ENCODE measurements around the gene GABRR2. TPM values are rescaled to one million over a fixed set of nuclear protein-coding genes. Genes with fewer than 3 reads are reported as not detected.
"Not testable (repeated sequence)": the region's sequence is repeated elsewhere in the genome, so short reads cannot be mapped to it uniquely, and the experiment has no call there.

The GABRR2 gene
- total and polyA plus RNA-seq, 2 donors from 2014 or later = 0.38 TPM; not detected in 1

DNA sequence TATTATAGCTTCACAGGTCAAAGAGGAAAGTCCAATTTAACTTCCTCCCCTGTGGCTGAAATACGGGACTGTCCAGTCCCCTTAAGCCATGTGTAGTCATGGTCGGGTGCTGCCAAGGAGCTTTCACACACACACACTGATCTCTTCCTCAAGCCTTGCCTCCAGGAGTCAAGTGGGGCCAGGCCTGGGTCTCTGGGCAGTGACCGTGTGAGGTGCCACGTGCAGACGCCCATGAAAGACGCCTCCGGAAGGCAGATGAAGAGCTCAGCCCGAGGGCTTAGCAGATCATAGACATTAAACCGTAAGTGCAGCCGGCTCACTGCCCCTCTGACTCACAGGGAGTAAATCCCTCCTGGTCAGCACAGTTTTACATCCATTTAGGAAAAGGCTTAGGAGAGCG, 4.2 kb downstream of the GABRR2 start:
- no peaks in the 10 kb centered on the region for H3K36me3 ChIP-seq (ENCODE audit: control insufficient read depth in 2 of 3, insufficient read depth in 3 of 3, low read length in 3 of 3)
- H3K27me3 ChIP-seq (ENCODE audit: control insufficient read depth, insufficient read depth, low read length) = no peaks in the 10 kb centered on the region
- no peak overlapping the region for H3K27ac ChIP-seq (ENCODE audit: low read depth in 2 of 2, low read length in 2 of 2)
- TF ChIP-seq, protein P1, sequence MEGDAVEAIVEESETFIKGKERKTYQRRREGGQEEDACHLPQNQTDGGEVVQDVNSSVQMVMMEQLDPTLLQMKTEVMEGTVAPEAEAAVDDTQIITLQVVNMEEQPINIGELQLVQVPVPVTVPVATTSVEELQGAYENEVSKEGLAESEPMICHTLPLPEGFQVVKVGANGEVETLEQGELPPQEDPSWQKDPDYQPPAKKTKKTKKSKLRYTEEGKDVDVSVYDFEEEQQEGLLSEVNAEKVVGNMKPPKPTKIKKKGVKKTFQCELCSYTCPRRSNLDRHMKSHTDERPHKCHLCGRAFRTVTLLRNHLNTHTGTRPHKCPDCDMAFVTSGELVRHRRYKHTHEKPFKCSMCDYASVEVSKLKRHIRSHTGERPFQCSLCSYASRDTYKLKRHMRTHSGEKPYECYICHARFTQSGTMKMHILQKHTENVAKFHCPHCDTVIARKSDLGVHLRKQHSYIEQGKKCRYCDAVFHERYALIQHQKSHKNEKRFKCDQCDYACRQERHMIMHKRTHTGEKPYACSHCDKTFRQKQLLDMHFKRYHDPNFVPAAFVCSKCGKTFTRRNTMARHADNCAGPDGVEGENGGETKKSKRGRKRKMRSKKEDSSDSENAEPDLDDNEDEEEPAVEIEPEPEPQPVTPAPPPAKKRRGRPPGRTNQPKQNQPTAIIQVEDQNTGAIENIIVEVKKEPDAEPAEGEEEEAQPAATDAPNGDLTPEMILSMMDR (IDR thresholded peaks at IDR 0.05; ENCODE audit: borderline replicate concordance, extremely low read depth, insufficient read depth) = no peak
- H3K4me3 ChIP-seq (ENCODE audit: low read length in 3 of 3) = no peak overlapping the region
- no peaks in the 10 kb centered on the region for H3K9me3 ChIP-seq (ENCODE audit: control insufficient read depth in 2 of 3, insufficient read depth in 1 of 3, low read length in 3 of 3)
- DNase-seq = no peak
- intact Hi-C loops (cut with DNase I) = no loop called here
- no peak overlapping the region for H3K9ac ChIP-seq (ENCODE audit: low read length in 3 of 3)
- peaks cover 0 to 13% (median 13%) of the 10 kb centered on the region in 3 donors for H3K4me1 ChIP-seq (ENCODE audit: control insufficient read depth in 2 of 3, insufficient read depth in 2 of 3, low read depth in 1 of 3, low read length in 3 of 3)
- no peak for FAIRE-seq

GRCh38 chr6:89308525-89309395, 6.3 kb downstream of the GABRR2 start:
- Histone ChIP-seq H3K4me3 (ENCODE audit: low read length in 3 of 3) (no peak overlapping the region), H3K9me3 (ENCODE audit: control insufficient read depth in 2 of 3, insufficient read depth in 1 of 3, low read length in 3 of 3) (no peaks in the 10 kb centered on the region), H3K27me3 (ENCODE audit: control insufficient read depth, insufficient read depth, low read length) (no peaks in the 10 kb centered on the region), H3K27ac (ENCODE audit: low read depth in 2 of 2, low read length in 2 of 2) (no peak overlapping the region), H3K36me3 (ENCODE audit: control insufficient read depth in 2 of 3, insufficient read depth in 3 of 3, low read length in 3 of 3) (no peaks in the 10 kb centered on the region), H3K4me1 (ENCODE audit: control insufficient read depth in 2 of 3, insufficient read depth in 2 of 3, low read depth in 1 of 3, low read length in 3 of 3) (peaks cover 0 to 13% (median 13%) of the 10 kb centered on the region in 3 donors), H3K9ac (ENCODE audit: low read length in 3 of 3) (no peak overlapping the region)
- no peak for FAIRE-seq
- intact Hi-C loops (cut with DNase I) = no loop called here
- DNase-seq = no peak
- TF ChIP-seq, protein P1 (IDR thresholded peaks at IDR 0.05; ENCODE audit: borderline replicate concordance, extremely low read depth, insufficient read depth) = no peak

DNA sequence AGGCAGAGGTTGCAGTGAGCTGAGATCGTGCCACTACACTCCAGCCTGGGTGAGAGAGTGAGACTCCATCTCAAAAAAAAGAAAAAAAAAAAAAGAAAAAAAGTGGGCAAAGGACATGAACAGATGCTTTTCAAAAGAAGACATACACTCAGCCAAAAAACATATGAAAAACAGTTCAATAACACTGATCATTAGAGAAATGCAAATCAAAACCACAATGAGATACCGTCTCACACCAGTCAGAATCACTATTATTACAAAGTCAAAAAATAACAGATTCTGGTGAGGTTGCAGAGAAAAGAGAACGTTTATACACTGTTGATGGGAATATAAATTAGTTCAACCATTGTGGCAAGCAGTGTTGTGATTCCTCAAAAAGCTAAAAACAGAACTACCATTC, 10.6 kb downstream of the GABRR2 start:
- not testable (repeated sequence) for FAIRE-seq

DNA sequence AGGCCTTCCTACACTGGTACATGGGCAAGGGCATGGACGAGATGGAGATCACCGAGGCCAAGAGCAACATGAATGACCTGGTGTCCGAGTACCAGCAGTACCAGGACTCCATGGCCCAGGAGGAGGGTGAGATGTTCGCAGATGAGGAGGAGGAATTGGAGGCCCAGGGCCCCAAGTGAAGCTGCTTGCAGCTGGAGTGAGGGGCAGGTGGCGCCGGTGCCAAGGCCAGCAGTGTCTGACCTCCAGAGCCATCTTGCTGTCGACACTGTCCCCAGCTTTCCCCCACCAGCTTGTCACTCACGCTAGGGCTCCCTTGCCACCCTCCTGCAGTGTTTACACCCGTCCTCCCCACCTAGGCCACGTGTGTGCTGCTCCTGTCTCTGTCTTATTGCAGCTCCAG, 12.2 kb downstream of the GABRR2 start:
- FAIRE-seq = no peak
- intact Hi-C loops (cut with DNase I) = no loop called here
- Histone ChIP-seq H3K36me3 (ENCODE audit: control insufficient read depth in 2 of 3, insufficient read depth in 3 of 3, low read length in 3 of 3) (no peaks in the 10 kb centered on the region), H3K4me3 (ENCODE audit: low read length in 3 of 3) (no peak overlapping the region), H3K4me1 (ENCODE audit: control insufficient read depth in 2 of 3, insufficient read depth in 2 of 3, low read depth in 1 of 3, low read length in 3 of 3) (peaks cover 0 to 3% (median 0%) of the 10 kb centered on the region in 3 donors), H3K9ac (ENCODE audit: low read length in 3 of 3) (no peak overlapping the region), H3K9me3 (ENCODE audit: control insufficient read depth in 2 of 3, insufficient read depth in 1 of 3, low read length in 3 of 3) (no peaks in the 10 kb centered on the region), H3K27ac (ENCODE audit: low read depth in 2 of 2, low read length in 2 of 2) (no peak overlapping the region), H3K27me3 (ENCODE audit: control insufficient read depth, insufficient read depth, low read length) (no peaks in the 10 kb centered on the region)
- no peak for DNase-seq
- TF ChIP-seq, protein P1 (IDR thresholded peaks at IDR 0.05; ENCODE audit: borderline replicate concordance, extremely low read depth, insufficient read depth) = no peak

More for the DNA sequence above, 10.6 kb downstream of the GABRR2 start:
- DNase-seq; H3K4me1 ChIP-seq (ENCODE audit: control insufficient read depth in 2 of 3, insufficient read depth in 2 of 3, low read depth in 1 of 3, low read length in 3 of 3); H3K27ac ChIP-seq (ENCODE audit: low read depth in 2 of 2, low read length in 2 of 2); H3K4me3 ChIP-seq (ENCODE audit: low read length in 3 of 3); H3K36me3 ChIP-seq (ENCODE audit: control insufficient read depth in 2 of 3, insufficient read depth in 3 of 3, low read length in 3 of 3); intact Hi-C loops (cut with DNase I); H3K9ac ChIP-seq (ENCODE audit: low read length in 3 of 3); H3K27me3 ChIP-seq (ENCODE audit: control insufficient read depth, insufficient read depth, low read length); H3K9me3 ChIP-seq (ENCODE audit: control insufficient read depth in 2 of 3, insufficient read depth in 1 of 3, low read length in 3 of 3): not testable (repeated sequence)
